Panc1 (cell line): ENCODE results near the gene LPIN1. TPM values are rescaled to one million over a fixed set of nuclear protein-coding genes. Genes with fewer than 3 reads are reported as not detected.

Experiments used
- ATAC-seq: fragments of 200-7000 bp; cut with Tn5 transposase; 2 replicates; pipeline ENCODE4 v1.9.1; 2020; ENCODE audit warnings: mild to moderate bottlenecking, moderate library complexity
- BruUV-seq: library from RNA; stranded (reverse); fragments of 400-500 nt; replicated peaks from 2 replicates; lab custom pipeline; 2021; lab: Mats Ljungman, UMichigan
- CTCF ChIA-PET: fragments of 300-600 bp; sonication (Branson Sonifier 250); formaldehyde crosslinking; loops from one replicate; lab custom pipeline; 2022; ENCODE audit warnings: antibody characterized with exemption; lab: Charles Lee
- POLR2A ChIA-PET: fragments of 300-600 bp; sonication (Branson Sonifier 250); formaldehyde crosslinking; loops from one replicate; lab custom pipeline; 2022; ENCODE audit warnings: antibody characterized with exemption; lab: Charles Lee
- DNase-seq: peaks from one replicate; pipeline ENCODE4 v3.0.0-alpha.2; 2010; ENCODE audit warnings: low read depth, low spot score
- H3K27ac ChIP-seq: 2 replicates; pipeline ENCODE4 v1.5.1; 2011; ENCODE audit warnings: mild to moderate bottlenecking, low read length, inconsistent platforms
- H3K27me3 ChIP-seq: fragments of 200-500 bp; sonication (Bioruptor generic); 2 replicates; pipeline ENCODE4 v1.6.0; 2014; ENCODE audit warnings: low read length, inconsistent platforms; ENCODE audit not compliant: control insufficient read depth, insufficient read depth
- H3K36me3 ChIP-seq: fragments of 200-500 bp; sonication (Bioruptor generic); 2 replicates; pipeline ENCODE4 v1.5.1; 2014; ENCODE audit warnings: inconsistent platforms, mild to moderate bottlenecking, low read length, moderate library complexity; ENCODE audit not compliant: control insufficient read depth, insufficient read depth
- H3K4me1 ChIP-seq: 2 replicates; pipeline ENCODE4 v1.5.1; 2011; ENCODE audit warnings: inconsistent platforms, mild to moderate bottlenecking, low read length, moderate library complexity; ENCODE audit not compliant: control insufficient read depth, insufficient read depth
- H3K4me3 ChIP-seq, 2 experiments: 2 replicates each; pipeline ENCODE4 v1.5.1; 2011 to 2012; ENCODE audit warnings: low read depth in 2 of 2, low read length in 2 of 2, mild to moderate bottlenecking in 2 of 2, inconsistent platforms in 1 of 2, moderate library complexity in 1 of 2
- H3K9me3 ChIP-seq: fragments of 200-500 bp; sonication (Bioruptor generic); 2 replicates; pipeline ENCODE4 v1.5.1; 2014; ENCODE audit warnings: low read depth, mild to moderate bottlenecking, inconsistent platforms, low read length, moderate library complexity; ENCODE audit not compliant: control insufficient read depth, insufficient read depth
- POLR2AphosphoS5 ChIP-seq: IDR thresholded peaks from 2 replicates; pipeline ENCODE4 v1.6.1; 2012; ENCODE audit warnings: mild to moderate bottlenecking, low read depth, low read length, moderate library complexity
- SIN3A ChIP-seq: IDR thresholded peaks from 2 replicates; pipeline ENCODE4 v1.6.1; 2012; ENCODE audit warnings: low read depth, mild to moderate bottlenecking, low read length, moderate library complexity, borderline replicate concordance; ENCODE audit not compliant: insufficient read depth
- TCF7L2 ChIP-seq: IDR thresholded peaks from 2 replicates; pipeline ENCODE4 v1.6.1; 2011; ENCODE audit warnings: mild to moderate bottlenecking, low read depth, low read length, inconsistent platforms
- in situ Hi-C: cut with HindIII; loops from 2 replicates; pipeline ENCODE4 v1.10.0; 2016; ENCODE audit warnings: low sequenced_read_pairs, low pct_unique_long_range_greater_than_20kb
- intact Hi-C: fragments of 100-400 bp; cut with micrococcal nuclease; formaldehyde crosslinking; loops from one replicate; pipeline ENCODE4 v1.10.0; 2022; ENCODE audit not compliant: unreplicated experiment
- total RNA-seq: library from RNA; stranded (reverse); gene quantifications from one replicate; pipeline ENCODE4 v1.2.1, GENCODE V29; 2021; ENCODE audit not compliant: unreplicated experiment
- TF ChIP-seq, protein P1 (sequence below): fragments of 450-650 bp; IDR thresholded peaks from 2 replicates; pipeline ENCODE4 v1.5.1; 2017; ENCODE audit warnings: mild to moderate bottlenecking
- TF ChIP-seq, protein P2 (sequence below), 2 experiments: IDR thresholded peaks; 2 replicates each; pipeline ENCODE4 v1.6.1; 2011 to 2012; ENCODE audit warnings: low read depth in 2 of 2, control low read depth in 1 of 2, low read length in 1 of 2, mild to moderate bottlenecking in 1 of 2, moderate library complexity in 1 of 2; ENCODE audit not compliant: insufficient read depth in 1 of 2

Gene LPIN1
- total RNA-seq, 1 experiment from 2014 or later: 51.8 TPM

DNA sequence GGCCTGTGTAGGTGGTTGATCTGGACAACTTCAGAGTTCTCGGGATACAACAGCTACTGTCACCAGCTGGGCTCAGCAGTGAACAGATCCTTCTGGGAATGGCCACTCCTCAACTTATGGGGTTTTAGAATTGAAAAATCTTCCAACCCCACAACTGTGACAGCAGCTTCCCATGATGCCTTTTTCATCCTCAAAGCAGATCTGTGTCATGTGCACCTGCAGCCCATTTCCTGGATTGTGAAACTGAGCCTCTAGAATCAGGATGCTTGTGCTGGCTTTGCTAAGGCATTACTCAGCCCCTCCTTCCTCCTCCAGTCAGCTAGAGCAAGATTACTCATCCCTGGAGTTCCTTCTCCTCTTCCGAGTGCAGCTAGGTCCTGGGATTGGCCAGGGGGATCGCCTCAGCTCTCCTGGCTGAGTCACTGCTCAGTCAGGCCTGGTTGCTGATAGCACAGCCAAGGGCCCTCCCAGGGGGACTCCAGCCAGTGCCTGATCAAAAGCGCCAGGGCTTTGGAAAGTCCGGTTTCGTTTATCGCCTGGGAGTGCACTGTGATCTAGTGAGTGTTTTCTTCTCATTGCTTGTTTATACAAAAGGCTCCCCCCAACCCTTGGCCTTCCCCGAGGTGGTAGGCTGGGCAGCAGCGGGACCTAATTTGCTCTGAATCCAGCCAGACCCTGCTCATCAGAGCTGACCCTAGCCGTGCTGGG is 2.4 kb upstream of the LPIN1 start:
- no peaks in the 10 kb centered on the region; the same call in 1 of the 2 replicates for H3K36me3 ChIP-seq
- H3K27ac ChIP-seq: peak overlapping the region; percentile 96
- H3K4me3 ChIP-seq: peak overlapping the region; percentile 25 to 43
- CTCF ChIA-PET: interaction anchor here (0.6 to 2.5 kb wide), 7 partner anchors 12 to 1015 kb away, joined by 3 to 11 read pairs (median 4); no protein-coding TSS in a partner anchor
- in situ Hi-C loops: no loop called here
- peaks cover 53% of the 10 kb centered on the region for H3K4me1 ChIP-seq
- ATAC-seq (peak; percentile 91), DNase-seq (peak; percentile 97)
- POLR2A ChIA-PET: interaction anchor here (0.5 to 1.2 kb wide), 2 partner anchors 9 to 21 kb away, joined by 4 to 5 read pairs; no protein-coding TSS in a partner anchor
- intact Hi-C loops: loop anchor here (2.0 kb wide), 1 partner anchor 51 kb away; no protein-coding TSS in a partner anchor
- BruUV-seq: no TSS peak
- H3K9me3 ChIP-seq: no peaks in the 10 kb centered on the region
- no peaks in the 10 kb centered on the region for H3K27me3 ChIP-seq
- TF ChIP-seq TCF7L2: peak; percentile 70
- TF ChIP-seq POLR2AphosphoS5: peak; percentile 83; the same call in 1 of the 2 replicates
- TF ChIP-seq, protein P1, sequence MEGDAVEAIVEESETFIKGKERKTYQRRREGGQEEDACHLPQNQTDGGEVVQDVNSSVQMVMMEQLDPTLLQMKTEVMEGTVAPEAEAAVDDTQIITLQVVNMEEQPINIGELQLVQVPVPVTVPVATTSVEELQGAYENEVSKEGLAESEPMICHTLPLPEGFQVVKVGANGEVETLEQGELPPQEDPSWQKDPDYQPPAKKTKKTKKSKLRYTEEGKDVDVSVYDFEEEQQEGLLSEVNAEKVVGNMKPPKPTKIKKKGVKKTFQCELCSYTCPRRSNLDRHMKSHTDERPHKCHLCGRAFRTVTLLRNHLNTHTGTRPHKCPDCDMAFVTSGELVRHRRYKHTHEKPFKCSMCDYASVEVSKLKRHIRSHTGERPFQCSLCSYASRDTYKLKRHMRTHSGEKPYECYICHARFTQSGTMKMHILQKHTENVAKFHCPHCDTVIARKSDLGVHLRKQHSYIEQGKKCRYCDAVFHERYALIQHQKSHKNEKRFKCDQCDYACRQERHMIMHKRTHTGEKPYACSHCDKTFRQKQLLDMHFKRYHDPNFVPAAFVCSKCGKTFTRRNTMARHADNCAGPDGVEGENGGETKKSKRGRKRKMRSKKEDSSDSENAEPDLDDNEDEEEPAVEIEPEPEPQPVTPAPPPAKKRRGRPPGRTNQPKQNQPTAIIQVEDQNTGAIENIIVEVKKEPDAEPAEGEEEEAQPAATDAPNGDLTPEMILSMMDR: no peak
- TF ChIP-seq, protein P2, sequence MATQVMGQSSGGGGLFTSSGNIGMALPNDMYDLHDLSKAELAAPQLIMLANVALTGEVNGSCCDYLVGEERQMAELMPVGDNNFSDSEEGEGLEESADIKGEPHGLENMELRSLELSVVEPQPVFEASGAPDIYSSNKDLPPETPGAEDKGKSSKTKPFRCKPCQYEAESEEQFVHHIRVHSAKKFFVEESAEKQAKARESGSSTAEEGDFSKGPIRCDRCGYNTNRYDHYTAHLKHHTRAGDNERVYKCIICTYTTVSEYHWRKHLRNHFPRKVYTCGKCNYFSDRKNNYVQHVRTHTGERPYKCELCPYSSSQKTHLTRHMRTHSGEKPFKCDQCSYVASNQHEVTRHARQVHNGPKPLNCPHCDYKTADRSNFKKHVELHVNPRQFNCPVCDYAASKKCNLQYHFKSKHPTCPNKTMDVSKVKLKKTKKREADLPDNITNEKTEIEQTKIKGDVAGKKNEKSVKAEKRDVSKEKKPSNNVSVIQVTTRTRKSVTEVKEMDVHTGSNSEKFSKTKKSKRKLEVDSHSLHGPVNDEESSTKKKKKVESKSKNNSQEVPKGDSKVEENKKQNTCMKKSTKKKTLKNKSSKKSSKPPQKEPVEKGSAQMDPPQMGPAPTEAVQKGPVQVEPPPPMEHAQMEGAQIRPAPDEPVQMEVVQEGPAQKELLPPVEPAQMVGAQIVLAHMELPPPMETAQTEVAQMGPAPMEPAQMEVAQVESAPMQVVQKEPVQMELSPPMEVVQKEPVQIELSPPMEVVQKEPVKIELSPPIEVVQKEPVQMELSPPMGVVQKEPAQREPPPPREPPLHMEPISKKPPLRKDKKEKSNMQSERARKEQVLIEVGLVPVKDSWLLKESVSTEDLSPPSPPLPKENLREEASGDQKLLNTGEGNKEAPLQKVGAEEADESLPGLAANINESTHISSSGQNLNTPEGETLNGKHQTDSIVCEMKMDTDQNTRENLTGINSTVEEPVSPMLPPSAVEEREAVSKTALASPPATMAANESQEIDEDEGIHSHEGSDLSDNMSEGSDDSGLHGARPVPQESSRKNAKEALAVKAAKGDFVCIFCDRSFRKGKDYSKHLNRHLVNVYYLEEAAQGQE (IDR thresholded peaks at IDR 0.05; ENCODE audit: insufficient read depth in 1 of 2, low read depth in 2 of 2, low read length in 1 of 2): no peak
- peak; percentile 78; the same call in 1 of the 2 replicates for TF ChIP-seq SIN3A

DNA sequence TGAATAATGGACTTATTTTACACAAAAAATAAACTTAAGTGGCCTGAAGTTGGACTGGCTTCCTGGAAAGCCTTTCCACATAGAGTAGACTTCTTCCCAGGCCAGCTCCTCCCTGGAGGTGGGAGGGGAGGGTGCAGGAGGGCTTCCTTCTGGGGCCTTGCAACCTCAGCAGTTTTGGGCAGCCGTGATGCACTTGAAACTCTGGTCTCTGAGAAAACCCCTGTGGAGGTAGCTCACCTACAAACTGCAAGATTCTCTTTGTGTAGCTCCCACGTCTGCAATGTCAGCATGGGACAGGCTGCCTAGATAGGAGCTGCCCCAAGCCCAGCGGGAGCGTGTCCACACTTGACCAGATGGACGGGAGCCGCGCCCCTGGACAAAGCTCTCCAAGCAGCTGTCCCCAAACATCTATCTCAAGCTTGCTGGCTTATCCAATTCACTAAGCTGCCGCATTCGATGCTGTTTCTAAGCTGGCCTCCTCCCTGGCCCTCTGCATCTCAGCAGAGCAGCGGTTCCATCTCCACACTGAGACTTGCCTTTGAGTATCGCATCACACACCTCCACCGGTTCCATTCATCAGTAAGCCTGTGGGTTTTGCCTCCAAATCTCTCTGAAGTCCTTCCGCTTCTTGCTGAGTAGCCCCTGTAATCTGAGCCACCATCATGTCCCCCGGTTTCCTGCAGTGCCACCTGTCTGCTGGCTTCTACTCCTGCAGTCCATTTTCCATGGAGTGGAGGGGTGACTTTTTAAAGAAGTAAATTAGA is 1.6 kb upstream of the LPIN1 start:
- in situ Hi-C loops: no loop called here
- H3K36me3 ChIP-seq: no peaks in the 10 kb centered on the region; the same call in 1 of the 2 replicates
- H3K27me3 ChIP-seq: no peaks in the 10 kb centered on the region
- ATAC-seq (peak; percentile 29; the same call in 1 of the 2 replicates), DNase-seq (no peak)
- CTCF ChIA-PET: interaction anchor here (0.6 to 2.5 kb wide), 6 partner anchors 11 to 612 kb away, joined by 3 to 11 read pairs (median 3); no protein-coding TSS in a partner anchor
- H3K4me1 ChIP-seq: peaks cover 60% of the 10 kb centered on the region
- intact Hi-C loops: loop anchor here (2.0 kb wide), 1 partner anchor 52 kb away; no protein-coding TSS in a partner anchor
- BruUV-seq: no TSS peak
- TF ChIP-seq, protein P1: peak; percentile 88
- TF ChIP-seq POLR2AphosphoS5: no peak
- POLR2A ChIA-PET: interaction anchor here (0.6 kb wide), 1 partner anchor 346 kb away, joined by 4 read pairs; no protein-coding TSS in a partner anchor
- peak overlapping the region; percentile 96 for H3K27ac ChIP-seq
- peak overlapping the region; percentile 25 to 43 for H3K4me3 ChIP-seq
- no peaks in the 10 kb centered on the region for H3K9me3 ChIP-seq
